ENCODE measurements around the gene UNC119B. TPM values are rescaled to one million over a fixed set of nuclear protein-coding genes. Genes with fewer than 3 reads are reported as not detected.

The UNC119B gene
- total and polyA plus RNA-seq, 8 donors, result 6.6 to 18.9 (median 14.6) TPM

DNA sequence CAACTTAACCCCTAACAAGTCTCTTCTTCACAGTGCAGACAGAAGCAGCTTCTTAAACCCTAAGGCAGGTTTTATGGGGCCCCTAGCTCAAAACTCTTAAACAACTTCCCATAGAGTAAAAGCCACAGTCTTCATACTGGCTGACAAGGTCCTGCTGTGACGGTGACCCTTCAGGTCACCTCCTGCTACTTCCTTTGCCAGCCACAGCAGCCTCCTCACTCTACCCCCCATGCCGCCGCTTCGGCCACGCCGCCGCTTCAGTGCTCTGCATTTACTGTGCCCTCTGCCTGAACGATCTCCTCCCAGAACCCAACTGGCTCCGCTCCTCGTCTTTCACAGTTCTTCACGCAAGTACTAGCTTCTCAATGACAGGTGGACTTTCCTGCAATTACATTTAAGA is 60.8 kb downstream of the UNC119B start:
- Histone ChIP-seq H3K4me1 (no peaks in the 10 kb centered on the region), H3K4me3 (no peak overlapping the region), H3K27me3 (no peaks in the 10 kb centered on the region), H3K9me3 (no peaks in the 10 kb centered on the region), H3K27ac (no peak overlapping the region), H3K36me3 (peaks cover 0 to 28% (median 7%) of the 10 kb centered on the region in 3 donors)
- intact Hi-C loops (cut with DNase I), result no loop called here
- FAIRE-seq (no peak), DNase-seq (no peak), ATAC-seq (no peak)
- TF ChIP-seq, protein P1, sequence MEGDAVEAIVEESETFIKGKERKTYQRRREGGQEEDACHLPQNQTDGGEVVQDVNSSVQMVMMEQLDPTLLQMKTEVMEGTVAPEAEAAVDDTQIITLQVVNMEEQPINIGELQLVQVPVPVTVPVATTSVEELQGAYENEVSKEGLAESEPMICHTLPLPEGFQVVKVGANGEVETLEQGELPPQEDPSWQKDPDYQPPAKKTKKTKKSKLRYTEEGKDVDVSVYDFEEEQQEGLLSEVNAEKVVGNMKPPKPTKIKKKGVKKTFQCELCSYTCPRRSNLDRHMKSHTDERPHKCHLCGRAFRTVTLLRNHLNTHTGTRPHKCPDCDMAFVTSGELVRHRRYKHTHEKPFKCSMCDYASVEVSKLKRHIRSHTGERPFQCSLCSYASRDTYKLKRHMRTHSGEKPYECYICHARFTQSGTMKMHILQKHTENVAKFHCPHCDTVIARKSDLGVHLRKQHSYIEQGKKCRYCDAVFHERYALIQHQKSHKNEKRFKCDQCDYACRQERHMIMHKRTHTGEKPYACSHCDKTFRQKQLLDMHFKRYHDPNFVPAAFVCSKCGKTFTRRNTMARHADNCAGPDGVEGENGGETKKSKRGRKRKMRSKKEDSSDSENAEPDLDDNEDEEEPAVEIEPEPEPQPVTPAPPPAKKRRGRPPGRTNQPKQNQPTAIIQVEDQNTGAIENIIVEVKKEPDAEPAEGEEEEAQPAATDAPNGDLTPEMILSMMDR (IDR thresholded peaks at IDR 0.05), result no peak
- 88 to 91% methylated on average over 11 of the region's 11 CpGs for WGBS, 2 donors

Other genes starting within 250 kb of the UNC119B start
- 10 to 100 TPM; 69.0 to 91.7 (median 79.5) TPM for gene SRSF9, start 240.7 kb upstream of the UNC119B start, total RNA-seq
- 100 to 1,000 TPM in 1 of 2 donors, 10 to 100 TPM in 1; 50.9 to 103 TPM for gene SRSF9, start 240.7 kb upstream of the UNC119B start, polyA plus RNA-seq
- gene DYNLL1, start 214.3 kb upstream of the UNC119B start, total RNA-seq, result 100 to 1,000 TPM in 3 of 6 donors, 10 to 100 TPM in 3; 57.7 to 154 (median 94.9) TPM
- 100 to 1,000 TPM; 143 to 249 TPM for gene DYNLL1, start 214.3 kb upstream of the UNC119B start, polyA plus RNA-seq
- 10 to 100 TPM in 5 of 6 donors, 1 to 10 TPM in 1; 7.2 to 16.1 (median 11.6) TPM for gene COQ5, start 181.3 kb upstream of the UNC119B start, total RNA-seq
- gene COQ5, start 181.3 kb upstream of the UNC119B start, polyA plus RNA-seq, result 10 to 100 TPM; 17.0 to 24.3 TPM
- 100 to 1,000 TPM in 3 of 6 donors, 10 to 100 TPM in 3; 92.5 to 151 (median 98.6) TPM for gene RNF10, start 176.1 kb upstream of the UNC119B start, total RNA-seq
- 100 to 1,000 TPM; 120 to 127 TPM for gene RNF10, start 176.1 kb upstream of the UNC119B start, polyA plus RNA-seq
- gene POP5, start 129.1 kb upstream of the UNC119B start, total RNA-seq, result 10 to 100 TPM; 10.5 to 23.5 (median 14.7) TPM
- gene POP5, start 129.1 kb upstream of the UNC119B start, polyA plus RNA-seq, result 10 to 100 TPM; 54.4 to 66.7 TPM
- gene CABP1, start 69.8 kb upstream of the UNC119B start, total RNA-seq, result under 1 TPM; 0.12 to 0.87 (median 0.46) TPM
- gene CABP1, start 69.8 kb upstream of the UNC119B start, polyA plus RNA-seq, result 1 to 10 TPM; 3.3 to 5.7 TPM
- gene MLEC, start 23.3 kb upstream of the UNC119B start, total RNA-seq, result 100 to 1,000 TPM in 3 of 6 donors, 10 to 100 TPM in 3; 66.8 to 124 (median 100) TPM
- gene MLEC, start 23.3 kb upstream of the UNC119B start, polyA plus RNA-seq, result 10 to 100 TPM; 25.8 to 33.6 TPM
- gene ACADS, start 15.4 kb downstream of the UNC119B start, total RNA-seq, result 10 to 100 TPM; 15.2 to 22.8 (median 18.6) TPM
- gene ACADS, start 15.4 kb downstream of the UNC119B start, polyA plus RNA-seq, result 10 to 100 TPM; 50.9 to 59.2 TPM
- gene SPPL3, start 193.9 kb downstream of the UNC119B start, total RNA-seq, result 10 to 100 TPM; 10.9 to 25.7 (median 17.1) TPM
- gene SPPL3, start 193.9 kb downstream of the UNC119B start, polyA plus RNA-seq, result 10 to 100 TPM in 1 of 2 donors, 1 to 10 TPM in 1; 7.0 to 13.1 TPM

Data from pancreas (tissue), 10 donors.